ENCODE measurements around the gene KNCN.

DNA sequence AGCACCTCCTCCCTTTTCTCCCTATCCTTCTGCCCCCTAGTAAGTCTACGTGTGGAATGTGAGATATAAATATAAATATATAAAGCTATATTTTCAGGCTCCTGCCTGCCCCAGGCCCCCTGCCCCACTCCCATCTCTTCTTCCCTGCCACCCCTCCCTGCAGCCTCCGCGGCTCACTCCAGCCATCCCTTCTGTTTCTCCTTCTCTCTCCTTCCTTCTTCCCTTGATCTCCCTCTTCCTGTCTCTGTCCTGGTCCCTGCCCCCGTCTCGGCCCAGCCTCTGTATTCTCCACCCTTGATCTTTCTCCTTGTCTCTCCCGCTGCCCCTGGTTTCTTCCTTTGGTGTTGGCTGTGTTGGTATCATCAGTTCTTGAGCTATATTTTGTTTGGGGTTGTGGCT, 38.7 kb downstream of the KNCN start:
- TF ChIP-seq TAF1 (IDR thresholded peaks at IDR 0.05; ENCODE audit: borderline replicate concordance, insufficient read depth, low read length) (no peak), POLR2AphosphoS5 (IDR thresholded peaks at IDR 0.05; ENCODE audit: low read depth, low read length) (no peak), SIN3A (IDR thresholded peaks at IDR 0.05; ENCODE audit: borderline replicate concordance, insufficient read depth, low read length) (no peak)
- TF ChIP-seq, protein P1, sequence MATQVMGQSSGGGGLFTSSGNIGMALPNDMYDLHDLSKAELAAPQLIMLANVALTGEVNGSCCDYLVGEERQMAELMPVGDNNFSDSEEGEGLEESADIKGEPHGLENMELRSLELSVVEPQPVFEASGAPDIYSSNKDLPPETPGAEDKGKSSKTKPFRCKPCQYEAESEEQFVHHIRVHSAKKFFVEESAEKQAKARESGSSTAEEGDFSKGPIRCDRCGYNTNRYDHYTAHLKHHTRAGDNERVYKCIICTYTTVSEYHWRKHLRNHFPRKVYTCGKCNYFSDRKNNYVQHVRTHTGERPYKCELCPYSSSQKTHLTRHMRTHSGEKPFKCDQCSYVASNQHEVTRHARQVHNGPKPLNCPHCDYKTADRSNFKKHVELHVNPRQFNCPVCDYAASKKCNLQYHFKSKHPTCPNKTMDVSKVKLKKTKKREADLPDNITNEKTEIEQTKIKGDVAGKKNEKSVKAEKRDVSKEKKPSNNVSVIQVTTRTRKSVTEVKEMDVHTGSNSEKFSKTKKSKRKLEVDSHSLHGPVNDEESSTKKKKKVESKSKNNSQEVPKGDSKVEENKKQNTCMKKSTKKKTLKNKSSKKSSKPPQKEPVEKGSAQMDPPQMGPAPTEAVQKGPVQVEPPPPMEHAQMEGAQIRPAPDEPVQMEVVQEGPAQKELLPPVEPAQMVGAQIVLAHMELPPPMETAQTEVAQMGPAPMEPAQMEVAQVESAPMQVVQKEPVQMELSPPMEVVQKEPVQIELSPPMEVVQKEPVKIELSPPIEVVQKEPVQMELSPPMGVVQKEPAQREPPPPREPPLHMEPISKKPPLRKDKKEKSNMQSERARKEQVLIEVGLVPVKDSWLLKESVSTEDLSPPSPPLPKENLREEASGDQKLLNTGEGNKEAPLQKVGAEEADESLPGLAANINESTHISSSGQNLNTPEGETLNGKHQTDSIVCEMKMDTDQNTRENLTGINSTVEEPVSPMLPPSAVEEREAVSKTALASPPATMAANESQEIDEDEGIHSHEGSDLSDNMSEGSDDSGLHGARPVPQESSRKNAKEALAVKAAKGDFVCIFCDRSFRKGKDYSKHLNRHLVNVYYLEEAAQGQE (IDR thresholded peaks at IDR 0.05; ENCODE audit: insufficient read depth in 1 of 2, low read depth in 2 of 2, low read length in 2 of 2), result no peak
